Measurements from ENCODE around the gene COL26A1. TPM values are rescaled to one million over a fixed set of nuclear protein-coding genes. Genes with fewer than 3 reads are reported as not detected.
A peak's percentile ranks its signal among the peaks of the same experiment; 100 is the strongest.
"Not testable (repeated sequence)": the region's sequence is repeated elsewhere in the genome, so short reads cannot be mapped to it uniquely, and the experiment has no call there.

Gene COL26A1
- 6.7 TPM for total RNA-seq

DNA sequence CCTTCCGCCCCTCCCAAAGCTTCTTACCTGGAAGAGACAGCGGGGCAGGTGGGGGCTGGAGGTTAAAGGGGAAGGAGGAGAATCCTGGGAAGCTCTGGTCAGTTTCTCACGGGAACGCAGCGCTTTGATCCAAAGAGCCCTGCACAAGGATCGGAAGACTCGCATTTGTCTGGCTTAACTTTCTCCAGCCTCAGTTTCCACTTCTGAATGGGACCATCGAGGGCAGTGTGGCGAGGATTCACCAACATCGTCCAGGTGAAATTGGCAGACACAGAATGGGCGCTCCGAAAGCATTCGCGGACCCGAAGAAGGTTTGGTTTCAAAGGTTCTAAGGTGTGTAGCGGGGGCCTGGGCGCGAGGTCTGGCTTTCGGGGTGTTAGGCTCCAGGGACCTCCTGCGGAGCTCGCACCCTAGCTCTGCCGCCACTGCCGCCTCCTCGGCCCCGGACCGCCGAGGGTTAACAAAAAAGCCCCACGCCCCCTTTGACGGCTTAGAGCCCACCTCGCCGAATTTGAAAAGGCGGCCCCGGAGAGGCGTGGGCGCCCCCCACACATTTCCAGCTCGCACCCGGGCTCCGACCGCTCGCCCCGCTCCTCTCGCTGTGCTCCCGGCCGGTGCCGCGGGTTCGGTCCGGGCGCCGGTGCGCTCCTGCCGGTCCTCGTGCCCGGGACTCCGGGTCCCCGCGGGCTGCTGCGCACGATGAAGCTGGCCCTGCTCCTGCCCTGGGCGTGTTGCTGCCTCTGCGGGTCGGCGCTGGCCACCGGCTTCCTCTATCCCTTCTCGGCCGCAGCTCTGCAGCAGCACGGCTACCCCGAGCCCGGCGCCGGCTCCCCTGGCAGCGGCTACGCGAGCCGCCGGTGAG is at the start of gene COL26A1:
COL26A1 (plus strand) TSS at position 542 of the 862 bp plus-strand sequence; CDS start at position 700, 158 bp downstream.
- ATAC-seq (peak; percentile 66), DNase-seq (ENCODE audit: low spot score) (peak; percentile 66)

GRCh38 chr7:101315336-101315735 is 47.3 kb upstream of the COL26A1 start:
- no peak for DNase-seq (ENCODE audit: low spot score)
- ATAC-seq = peak; percentile 82

GRCh38 chr7:101319401-101319800 is 43.3 kb upstream of the COL26A1 start:
- DNase-seq (ENCODE audit: low spot score) = no peak
- no peak for ATAC-seq

DNA sequence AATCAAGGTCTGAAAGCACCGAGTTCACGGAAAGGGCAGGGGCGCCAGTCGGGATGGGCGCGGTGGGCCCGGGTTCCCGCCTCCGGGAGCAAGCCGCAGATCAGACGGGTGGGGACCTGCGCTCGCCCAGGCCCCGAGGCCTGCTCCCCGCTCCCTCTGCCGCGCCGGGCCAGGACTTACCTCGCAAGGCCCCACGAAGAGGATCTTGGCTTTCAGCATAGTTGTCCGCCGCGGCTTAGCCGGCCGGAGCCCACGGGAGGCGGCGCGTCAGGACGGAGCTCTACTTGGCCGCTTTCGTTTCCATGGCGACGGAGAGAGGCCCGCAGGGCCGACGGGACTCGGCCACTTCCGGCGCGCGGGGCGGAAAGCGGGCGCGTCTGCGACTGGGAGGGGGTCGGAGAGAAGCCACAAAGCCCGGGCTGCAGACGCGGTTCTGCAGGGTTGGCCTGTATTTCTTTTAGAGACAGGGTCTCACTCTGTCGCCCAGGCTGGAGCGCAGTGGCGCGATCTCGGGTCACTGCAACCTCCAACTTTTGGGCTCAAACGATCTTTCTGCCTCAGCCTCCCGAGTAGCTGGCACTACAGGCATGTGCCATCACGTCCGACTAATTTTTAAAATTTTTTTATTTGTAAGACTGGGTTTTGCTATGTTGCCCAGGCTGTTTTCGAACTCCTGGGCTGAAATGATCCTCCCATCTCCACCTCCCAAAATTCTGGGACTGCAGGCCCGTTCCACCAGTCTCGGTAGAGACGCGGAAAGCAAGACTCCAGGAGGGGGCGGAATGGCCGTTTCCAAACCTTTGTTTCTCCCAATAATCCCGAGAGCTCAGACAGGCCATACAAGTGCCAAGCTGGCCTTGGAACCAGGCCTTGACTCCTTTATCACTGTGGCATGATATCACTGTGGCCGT is 40.9 kb upstream of the COL26A1 start, which contains the start of gene IFT22:
IFT22 (minus strand) TSS at position 322 of the 911 bp plus-strand sequence; CDS start at position 219, 103 bp downstream.
- peak; percentile 93 for DNase-seq (ENCODE audit: low spot score)
- ATAC-seq = peak; percentile 96

DNA sequence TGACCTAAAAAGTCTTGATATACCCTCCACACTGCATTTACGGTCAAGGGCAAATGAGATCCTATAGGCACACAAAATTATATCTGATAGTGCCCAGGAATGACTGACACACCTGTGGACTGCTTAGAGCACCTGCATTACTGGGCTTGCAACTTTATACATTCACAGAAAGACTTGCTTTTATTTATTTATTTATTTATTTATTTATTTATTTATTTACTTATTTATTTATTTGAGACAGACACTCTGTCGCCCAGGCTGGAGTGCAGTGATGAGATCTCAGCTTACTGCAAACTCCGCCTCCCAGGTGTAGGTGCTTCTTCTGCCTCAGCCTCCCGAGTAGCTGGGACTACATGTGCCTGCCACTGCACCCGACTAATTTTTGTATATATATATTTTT is 34.5 kb upstream of the COL26A1 start:
- no peak for ATAC-seq
- DNase-seq (ENCODE audit: low spot score) = no peak

GRCh38 chr7:101330011-101330484 is 32.6 kb upstream of the COL26A1 start:
- no peak for DNase-seq (ENCODE audit: low spot score)
- no peak for ATAC-seq

- ATAC-seq (no peak), DNase-seq (ENCODE audit: low spot score) (no peak)
Measured at GRCh38 chr7:101332026-101332425, 30.6 kb upstream of the COL26A1 start.

- no peak for ATAC-seq
- DNase-seq (ENCODE audit: low spot score) = no peak
Measured at GRCh38 chr7:101333912-101334311, 28.8 kb upstream of the COL26A1 start.

DNA sequence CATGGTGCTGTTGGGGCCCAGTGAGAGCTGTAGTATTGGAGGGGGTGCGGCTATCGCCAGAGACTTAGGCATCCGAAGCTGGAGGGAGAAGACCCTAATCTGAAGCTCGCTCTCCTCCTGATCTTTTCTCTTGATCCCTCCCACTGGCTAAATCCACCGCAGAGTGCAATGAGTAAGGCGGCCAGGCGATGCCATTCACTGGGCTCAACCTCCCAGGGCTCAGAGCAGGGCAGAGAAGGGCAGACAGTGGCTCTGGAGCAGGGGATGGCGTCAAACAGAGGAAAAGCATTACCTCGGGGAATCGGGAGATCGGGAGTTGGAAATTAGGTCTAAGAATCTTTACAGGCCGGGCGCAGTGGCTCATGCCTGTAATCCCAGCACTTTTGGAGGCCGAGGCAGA is 22.3 kb upstream of the COL26A1 start:
- ATAC-seq (no peak), DNase-seq (ENCODE audit: low spot score) (no peak)

DNA sequence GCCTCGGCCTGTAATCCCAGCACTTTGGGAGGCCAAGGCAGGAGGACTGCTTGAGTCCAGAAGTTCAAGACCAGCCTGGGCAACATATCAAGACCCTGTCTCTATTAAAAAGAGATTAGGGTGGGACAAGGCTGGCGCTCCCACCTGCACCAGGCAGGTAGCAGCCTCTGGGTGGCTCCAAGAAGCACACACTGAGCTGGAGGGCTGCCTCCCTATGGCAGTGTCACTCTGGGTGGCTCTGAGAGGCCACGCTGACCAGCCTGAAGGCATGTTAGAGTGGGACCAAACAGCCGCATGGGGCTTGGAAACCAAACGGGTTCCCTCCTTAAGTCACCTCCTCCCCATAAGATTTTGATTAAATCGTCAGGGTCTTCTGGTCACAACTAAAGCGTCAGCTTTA is 19.8 kb upstream of the COL26A1 start:
- ATAC-seq (no peak), DNase-seq (ENCODE audit: low spot score) (no peak)

GRCh38 chr7:101347477-101347876 is 15.2 kb upstream of the COL26A1 start:
- ATAC-seq (no peak), DNase-seq (ENCODE audit: low spot score) (no peak)

GRCh38 chr7:101348456-101349067 is 14.1 kb upstream of the COL26A1 start:
- not testable (repeated sequence) for DNase-seq (ENCODE audit: low spot score); ATAC-seq

DNA sequence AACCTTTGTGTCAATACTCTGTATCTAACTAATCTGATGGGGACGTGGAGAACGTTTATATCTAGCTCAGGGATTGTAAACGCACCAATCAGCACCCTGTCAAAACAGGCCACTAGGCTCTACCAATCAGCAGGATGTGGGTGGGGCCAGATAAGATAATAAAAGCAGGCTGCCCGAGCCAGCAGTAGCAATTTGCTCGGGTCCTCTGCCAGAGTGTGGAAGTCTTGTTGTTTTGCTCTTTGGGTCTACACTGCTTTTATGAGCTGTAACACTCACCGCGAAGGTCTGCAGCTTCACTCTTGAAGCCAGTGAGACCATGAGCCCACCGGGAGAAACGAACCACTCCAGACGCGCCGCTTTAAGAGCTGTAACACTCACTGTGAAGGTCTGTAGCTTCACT is 13.4 kb upstream of the COL26A1 start:
- not testable (repeated sequence) for DNase-seq (ENCODE audit: low spot score); ATAC-seq

- DNase-seq (ENCODE audit: low spot score) (no peak), ATAC-seq (no peak)
Measured at GRCh38 chr7:101352920-101353308, 9.8 kb upstream of the COL26A1 start.

- no peak for DNase-seq (ENCODE audit: low spot score)
- ATAC-seq = no peak
Measured at GRCh38 chr7:101357433-101357832, 5.2 kb upstream of the COL26A1 start.

- peak; percentile 57 for ATAC-seq
- no peak for DNase-seq (ENCODE audit: low spot score)
Measured at GRCh38 chr7:101363196-101363733, 590 bp downstream of the COL26A1 start.

DNA sequence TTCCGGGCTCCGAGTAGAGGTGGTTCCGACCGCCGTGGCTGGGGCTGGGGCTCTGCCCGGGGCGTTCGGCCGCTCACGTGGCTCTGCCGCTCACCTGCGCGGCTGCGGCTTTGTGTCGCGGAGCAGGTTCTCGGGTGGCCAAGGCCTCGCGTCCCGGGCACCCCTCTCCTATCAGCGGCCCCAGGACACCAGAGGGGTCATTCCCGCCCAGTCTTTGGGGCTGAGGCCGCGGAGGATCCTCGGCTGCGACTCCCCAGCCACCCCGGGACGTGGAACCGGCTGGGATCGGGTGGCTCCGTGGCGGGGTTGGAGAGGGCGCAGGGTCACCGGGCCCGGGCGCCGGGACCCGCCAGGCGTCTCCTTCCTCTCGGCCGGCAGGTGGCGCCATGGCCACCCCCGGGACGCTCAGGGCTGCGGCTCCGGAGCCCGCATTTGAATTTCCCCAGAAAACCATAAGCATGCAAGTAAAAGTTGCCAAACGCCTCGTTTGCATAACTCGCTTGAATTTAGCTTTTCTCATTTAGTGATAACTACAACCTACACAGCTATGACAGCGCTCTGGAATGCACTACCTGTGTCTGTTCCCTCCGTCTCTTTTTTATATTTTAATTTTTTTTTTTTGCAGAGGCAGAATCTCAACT is 1.2 kb downstream of the COL26A1 start:
- DNase-seq (ENCODE audit: low spot score) = peak; percentile 86
- ATAC-seq = peak; percentile 92

GRCh38 chr7:101365956-101366355 is 3.3 kb downstream of the COL26A1 start:
- ATAC-seq = no peak
- no peak for DNase-seq (ENCODE audit: low spot score)

DNA sequence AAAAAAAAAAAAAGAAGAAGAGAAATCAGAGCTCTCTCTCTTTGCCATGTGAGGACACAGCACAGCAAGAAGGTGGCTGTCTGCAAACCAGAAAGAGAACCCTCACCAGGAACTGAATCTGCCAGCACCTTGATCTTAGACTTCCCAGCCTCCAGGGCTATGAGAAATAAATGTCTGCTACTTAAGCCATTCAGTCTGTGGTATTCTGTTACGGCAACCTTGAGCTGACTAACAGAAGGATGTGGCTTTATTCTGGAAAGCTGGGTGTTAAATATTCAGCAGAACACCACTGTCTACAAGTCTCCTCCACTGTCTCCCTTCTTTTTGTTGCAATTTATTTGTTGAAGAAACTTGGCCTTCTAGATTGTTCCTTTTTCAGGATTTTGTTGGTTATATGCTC is 5.0 kb downstream of the COL26A1 start:
- no peak for DNase-seq (ENCODE audit: low spot score)
- no peak for ATAC-seq

Measured in left lobe of liver (tissue), 2 donors.